GM21576 (cell line): Measurements from ENCODE around the gene SWT1.

Experiments used
- ATAC-seq: cut with Tn5 transposase; IDR thresholded peaks from one replicate; pipeline ENCODE4 v1.9.1; 2021; ENCODE audit warnings: mild to moderate bottlenecking, moderate library complexity; ENCODE audit not compliant: unreplicated experiment

The SWT1 gene

GRCh38 chr1:185284116-185284515 is 127.1 kb downstream of the SWT1 start:
- ATAC-seq, result no peak

GRCh38 chr1:185284533-185285276 is 127.7 kb downstream of the SWT1 start:
- ATAC-seq, result no peak

GRCh38 chr1:185287451-185287850 is 130.5 kb downstream of the SWT1 start:
- no peak for ATAC-seq

- no peak for ATAC-seq
Observed at GRCh38 chr1:185288435-185288834, 131.5 kb downstream of the SWT1 start.

- ATAC-seq, result no peak
Observed at GRCh38 chr1:185289880-185290279, 132.9 kb downstream of the SWT1 start.

GRCh38 chr1:185291159-185291558 is 134.2 kb downstream of the SWT1 start:
- no peak for ATAC-seq

- no peak for ATAC-seq
Observed at GRCh38 chr1:185291652-185292051, 134.7 kb downstream of the SWT1 start.

GRCh38 chr1:185292237-185292636 is 135.3 kb downstream of the SWT1 start:
- ATAC-seq, result no peak

GRCh38 chr1:185293967-185294542 is 137.1 kb downstream of the SWT1 start:
- ATAC-seq, result no peak

- no peak for ATAC-seq
Observed at GRCh38 chr1:185295091-185295490, 138.1 kb downstream of the SWT1 start.

GRCh38 chr1:185297982-185298381 is 141.0 kb downstream of the SWT1 start:
- no peak for ATAC-seq

- no peak for ATAC-seq
Observed at GRCh38 chr1:185300152-185300551, 143.2 kb downstream of the SWT1 start.

- no peak for ATAC-seq
Observed at GRCh38 chr1:185305419-185305818, 148.5 kb downstream of the SWT1 start.

- ATAC-seq, result no peak
Observed at GRCh38 chr1:185308126-185308525, 151.2 kb downstream of the SWT1 start.

- no peak for ATAC-seq
Observed at GRCh38 chr1:185309566-185309965, 152.6 kb downstream of the SWT1 start.

GRCh38 chr1:185311589-185312225 is 154.7 kb downstream of the SWT1 start:
- no peak for ATAC-seq

- ATAC-seq, result no peak
Observed at GRCh38 chr1:185312361-185313138, 155.6 kb downstream of the SWT1 start.

GRCh38 chr1:185314411-185314810 is 157.4 kb downstream of the SWT1 start:
- ATAC-seq, result no peak

GRCh38 chr1:185315445-185316071 is 158.6 kb downstream of the SWT1 start:
- no peak for ATAC-seq

- peak; percentile 43 for ATAC-seq
Observed at GRCh38 chr1:185316163-185317033, 159.4 kb downstream of the SWT1 start.
